Neural cell (in vitro differentiated cells): ENCODE measurements around the gene UGT2B15.
"Not testable (repeated sequence)": the region's sequence is repeated elsewhere in the genome, so short reads cannot be mapped to it uniquely, and the experiment has no call there.

ENCODE experiments used
- CTCF ChIP-seq: fragments of 450-650 bp; IDR thresholded peaks from 2 replicates; pipeline ENCODE4 v1.5.1; 2014; ENCODE audit warnings: antibody characterized with exemption, mild to moderate bottlenecking, moderate library complexity; ENCODE audit not compliant: poor library complexity, severe bottlenecking
- EP300 ChIP-seq: fragments of 450-650 bp; conservative IDR thresholded peaks from 2 replicates; pipeline ENCODE4 v1.6.1; 2014; ENCODE audit warnings: antibody characterized with exemption, mild to moderate bottlenecking, moderate library complexity; ENCODE audit not compliant: poor library complexity, severe bottlenecking
- EZH2 ChIP-seq: fragments of 200-600, 300-800 bp; shearing (Covaris generic), sonication (generic); IDR thresholded peaks from 2 replicates; pipeline ENCODE4 v1.6.1; 2014; ENCODE audit warnings: antibody characterized with exemption, low read length, borderline replicate concordance, mild to moderate bottlenecking; ENCODE audit not compliant: insufficient read depth, poor library complexity, severe bottlenecking
- MXI1 ChIP-seq: fragments of 450-650 bp; conservative IDR thresholded peaks from 2 replicates; pipeline ENCODE4 v1.6.1; 2014; ENCODE audit warnings: antibody characterized with exemption, mild to moderate bottlenecking; ENCODE audit not compliant: poor library complexity, severe bottlenecking
- POLR2AphosphoS5 ChIP-seq: IDR thresholded peaks from 2 replicates; pipeline ENCODE4 v1.6.1; 2012
- RAD21 ChIP-seq: fragments of 450-650 bp; conservative IDR thresholded peaks from 2 replicates; pipeline ENCODE4 v1.6.1; 2014; ENCODE audit warnings: antibody characterized with exemption, mild to moderate bottlenecking, moderate library complexity
- SMC3 ChIP-seq: fragments of 450-650 bp; conservative IDR thresholded peaks from 2 replicates; pipeline ENCODE4 v1.6.1; 2014; ENCODE audit warnings: antibody characterized with exemption, mild to moderate bottlenecking, moderate library complexity; ENCODE audit not compliant: poor library complexity
- TF ChIP-seq, protein P1 (sequence below): IDR thresholded peaks from 2 replicates; pipeline ENCODE4 v1.6.1; 2012; ENCODE audit warnings: borderline replicate concordance

DNA sequence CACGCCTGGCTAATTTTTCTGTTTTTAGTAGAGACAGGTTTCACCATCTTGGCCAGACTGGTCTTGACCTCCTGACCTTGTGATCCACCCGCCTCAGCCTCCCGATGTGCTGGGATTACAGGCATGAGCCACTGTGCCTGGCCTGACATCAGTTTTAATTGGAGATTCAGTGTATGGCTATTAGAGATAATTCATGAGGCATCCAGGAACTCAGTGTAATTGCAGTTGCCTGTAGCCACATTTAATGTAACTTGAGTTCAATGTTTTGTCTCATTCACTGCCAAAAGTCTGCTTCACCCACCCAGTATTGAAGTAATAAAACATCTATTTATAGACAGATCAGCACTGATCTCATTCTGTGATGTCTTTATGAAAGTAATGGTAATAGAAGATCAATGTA lies 5.7 kb downstream of the UGT2B15 start:
- TF ChIP-seq CTCF, POLR2AphosphoS5, MXI1, EP300, EZH2, RAD21, SMC3: not testable (repeated sequence)
- TF ChIP-seq, protein P1, sequence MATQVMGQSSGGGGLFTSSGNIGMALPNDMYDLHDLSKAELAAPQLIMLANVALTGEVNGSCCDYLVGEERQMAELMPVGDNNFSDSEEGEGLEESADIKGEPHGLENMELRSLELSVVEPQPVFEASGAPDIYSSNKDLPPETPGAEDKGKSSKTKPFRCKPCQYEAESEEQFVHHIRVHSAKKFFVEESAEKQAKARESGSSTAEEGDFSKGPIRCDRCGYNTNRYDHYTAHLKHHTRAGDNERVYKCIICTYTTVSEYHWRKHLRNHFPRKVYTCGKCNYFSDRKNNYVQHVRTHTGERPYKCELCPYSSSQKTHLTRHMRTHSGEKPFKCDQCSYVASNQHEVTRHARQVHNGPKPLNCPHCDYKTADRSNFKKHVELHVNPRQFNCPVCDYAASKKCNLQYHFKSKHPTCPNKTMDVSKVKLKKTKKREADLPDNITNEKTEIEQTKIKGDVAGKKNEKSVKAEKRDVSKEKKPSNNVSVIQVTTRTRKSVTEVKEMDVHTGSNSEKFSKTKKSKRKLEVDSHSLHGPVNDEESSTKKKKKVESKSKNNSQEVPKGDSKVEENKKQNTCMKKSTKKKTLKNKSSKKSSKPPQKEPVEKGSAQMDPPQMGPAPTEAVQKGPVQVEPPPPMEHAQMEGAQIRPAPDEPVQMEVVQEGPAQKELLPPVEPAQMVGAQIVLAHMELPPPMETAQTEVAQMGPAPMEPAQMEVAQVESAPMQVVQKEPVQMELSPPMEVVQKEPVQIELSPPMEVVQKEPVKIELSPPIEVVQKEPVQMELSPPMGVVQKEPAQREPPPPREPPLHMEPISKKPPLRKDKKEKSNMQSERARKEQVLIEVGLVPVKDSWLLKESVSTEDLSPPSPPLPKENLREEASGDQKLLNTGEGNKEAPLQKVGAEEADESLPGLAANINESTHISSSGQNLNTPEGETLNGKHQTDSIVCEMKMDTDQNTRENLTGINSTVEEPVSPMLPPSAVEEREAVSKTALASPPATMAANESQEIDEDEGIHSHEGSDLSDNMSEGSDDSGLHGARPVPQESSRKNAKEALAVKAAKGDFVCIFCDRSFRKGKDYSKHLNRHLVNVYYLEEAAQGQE, result not testable (repeated sequence)
